NCI-H2227 treated with DMSO at 0.1 percent for 48 hours (cell line): ENCODE results near the gene MED8.

ENCODE experiments used
- DNase-seq: peaks from one replicate; lab custom pipeline; 2025; lab: John Stamatoyannopoulos, UW

Gene MED8

DNA sequence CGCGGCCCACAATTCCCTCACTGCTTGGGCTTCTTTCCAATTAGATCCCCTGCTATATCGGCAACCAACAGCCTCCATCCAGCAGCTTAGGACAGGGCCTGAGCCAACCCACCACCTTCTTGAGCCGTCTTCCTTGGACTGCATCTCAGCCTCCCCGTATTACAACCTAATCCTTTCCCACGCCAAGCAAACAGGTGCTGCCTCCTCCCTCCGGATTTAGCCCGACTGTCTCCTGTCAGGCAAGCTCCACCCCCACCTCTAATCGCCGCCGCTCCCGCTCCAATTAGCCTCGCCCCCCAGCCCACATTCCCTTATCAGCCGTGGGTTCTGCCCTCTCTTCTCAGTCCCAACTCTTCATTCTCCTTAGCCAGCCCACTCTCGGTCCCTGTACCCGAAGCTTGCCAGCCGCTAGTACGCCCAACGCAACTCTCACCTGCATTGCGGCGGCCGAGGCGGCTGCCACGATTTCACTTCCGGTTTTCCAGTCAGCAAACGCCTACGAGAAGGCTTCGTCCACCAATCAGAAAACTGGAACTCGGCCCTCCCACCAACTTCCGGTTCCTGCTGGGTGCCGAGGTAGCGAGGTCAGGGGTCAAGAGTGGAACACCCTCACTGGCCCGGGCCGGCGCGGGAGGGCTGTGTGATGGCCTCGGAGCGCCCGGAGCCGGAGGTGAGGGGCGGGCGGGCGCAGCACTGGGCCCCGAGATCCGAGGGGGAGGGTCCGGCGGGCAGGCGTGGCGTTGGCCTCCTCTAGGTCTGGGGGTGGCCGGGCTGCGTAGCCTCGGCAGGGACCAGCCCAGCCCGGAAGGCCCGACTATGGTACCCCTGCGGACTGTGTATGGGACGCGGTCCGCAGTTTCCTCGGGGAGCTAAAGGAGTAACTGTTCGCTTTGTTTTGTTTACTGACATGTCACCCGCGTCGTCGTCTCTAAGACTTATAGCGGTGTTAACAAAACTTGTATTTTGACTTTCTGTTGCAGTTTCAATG lies at the start of gene MED8, which contains the start of gene SZT2:
Gene MED8, minus strand, starts transcription at position 475 of the 988 bp plus-strand sequence. Its CDS starts 36 bp downstream, at position 439.
Gene SZT2, plus strand, starts transcription at position 574 of the 988 bp plus-strand sequence. Its CDS starts 70 bp downstream, at position 644.
- DNase-seq = peak; percentile 89

- DNase-seq = no peak
Measured at GRCh38 chr1:43438953-43439581, 49.5 kb upstream of the MED8 start.

GRCh38 chr1:43438576-43438952 lies 49.0 kb upstream of the MED8 start:
- DNase-seq = no peak

- DNase-seq = no peak
Measured at GRCh38 chr1:43438006-43438405, 48.4 kb upstream of the MED8 start.

- no peak for DNase-seq
Measured at GRCh38 chr1:43437031-43437973, 47.7 kb upstream of the MED8 start.

DNA sequence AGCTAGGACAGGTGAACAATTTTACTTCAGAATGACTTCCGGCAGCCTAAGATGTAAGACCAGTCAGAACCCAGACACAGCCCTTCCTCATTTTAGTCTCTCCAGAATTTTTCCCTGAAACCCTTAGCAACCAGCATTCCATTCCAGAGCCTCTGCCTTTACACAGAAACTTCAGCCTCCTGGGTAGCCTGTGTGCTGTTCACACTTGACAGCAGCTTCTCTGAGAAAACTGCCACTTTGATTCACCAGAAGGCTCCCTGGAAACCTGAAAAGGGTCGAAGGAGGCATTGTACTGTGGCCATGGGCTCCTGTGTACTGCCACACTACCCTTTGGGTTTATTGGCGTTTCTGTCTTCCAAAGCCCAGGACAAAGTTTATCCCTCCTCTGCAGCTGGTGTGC lies 46.8 kb upstream of the MED8 start:
- DNase-seq = no peak

- DNase-seq = no peak
Measured at GRCh38 chr1:43435146-43436145, 45.8 kb upstream of the MED8 start.

GRCh38 chr1:43434256-43434655 lies 44.7 kb upstream of the MED8 start:
- DNase-seq = no peak

GRCh38 chr1:43432907-43433306 lies 43.3 kb upstream of the MED8 start:
- no peak for DNase-seq

DNA sequence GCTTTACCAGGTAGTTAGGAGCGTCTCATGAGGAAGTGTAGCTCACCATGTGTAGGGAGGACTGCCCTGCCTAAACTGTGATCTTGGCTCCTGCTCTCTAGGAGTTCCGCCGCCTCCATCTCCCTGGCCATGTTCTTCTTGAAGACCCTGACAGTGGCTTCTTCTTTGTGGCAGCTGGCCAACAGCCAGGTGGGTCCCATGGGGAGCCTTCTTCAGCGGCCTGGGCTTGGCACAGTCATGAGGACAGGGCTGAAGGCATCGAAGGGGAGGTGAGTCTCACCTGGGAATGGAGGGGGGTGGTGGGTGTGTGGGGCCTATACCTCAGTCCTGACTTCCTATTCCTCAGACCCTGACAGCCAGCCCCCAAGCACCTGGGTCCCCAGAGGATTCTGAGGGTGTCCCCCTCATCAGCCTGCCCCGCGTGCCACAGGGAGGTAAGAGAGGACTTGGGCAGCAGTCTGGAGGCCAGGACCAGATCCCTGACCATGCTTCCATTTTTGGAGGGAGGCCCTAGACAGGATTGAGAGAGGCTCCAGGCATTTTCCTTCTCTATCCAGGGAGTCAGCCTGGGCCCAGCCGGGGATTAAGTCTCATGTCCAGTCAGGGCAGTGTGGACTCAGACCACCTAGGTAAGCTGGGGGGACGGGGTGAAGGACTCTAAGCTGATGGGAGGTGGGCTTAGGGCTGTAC lies 42.7 kb upstream of the MED8 start:
- no peak for DNase-seq

GRCh38 chr1:43431676-43432075 lies 42.1 kb upstream of the MED8 start:
- no peak for DNase-seq

- no peak for DNase-seq
Measured at GRCh38 chr1:43430831-43431230, 41.2 kb upstream of the MED8 start.

DNA sequence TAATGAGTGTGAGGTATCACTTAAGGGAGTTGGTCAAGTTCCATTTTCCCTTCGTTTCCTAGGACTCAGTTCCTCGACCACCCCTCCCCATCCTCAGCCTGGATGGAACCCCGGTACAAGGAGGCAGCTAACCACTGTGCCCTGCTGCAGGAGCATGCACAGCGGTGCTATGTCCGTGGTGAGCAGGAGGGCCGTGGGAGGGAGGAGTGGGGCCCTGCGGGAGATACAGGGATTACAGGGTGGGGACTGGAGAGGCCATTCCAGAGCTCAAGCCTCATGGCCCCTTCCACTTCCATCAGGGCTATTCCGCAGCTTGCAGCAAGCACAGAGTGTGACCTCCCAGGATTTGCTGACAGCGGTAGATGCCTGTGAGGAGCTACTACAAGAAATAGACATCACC lies 38.3 kb upstream of the MED8 start:
- no peak for DNase-seq

DNA sequence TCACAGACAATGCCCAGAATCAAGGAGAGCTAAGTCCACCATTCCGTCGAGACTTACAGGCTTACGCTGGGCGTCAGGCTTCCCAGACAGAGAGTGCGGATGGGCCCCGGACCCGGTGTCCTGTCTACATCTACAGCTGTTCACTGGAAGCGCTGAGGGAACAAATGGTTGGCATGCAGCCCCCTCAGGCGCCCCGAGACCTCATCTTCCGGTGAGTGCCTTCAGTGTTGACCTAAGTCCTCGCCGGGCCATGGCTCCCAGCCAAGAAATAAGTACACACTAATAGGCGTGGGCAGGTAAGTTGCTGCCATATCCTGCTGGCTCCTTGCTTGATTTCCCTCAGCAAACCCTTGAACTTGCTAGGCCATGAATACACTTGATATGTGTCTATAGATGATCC lies 37.9 kb upstream of the MED8 start:
- DNase-seq = no peak

DNA sequence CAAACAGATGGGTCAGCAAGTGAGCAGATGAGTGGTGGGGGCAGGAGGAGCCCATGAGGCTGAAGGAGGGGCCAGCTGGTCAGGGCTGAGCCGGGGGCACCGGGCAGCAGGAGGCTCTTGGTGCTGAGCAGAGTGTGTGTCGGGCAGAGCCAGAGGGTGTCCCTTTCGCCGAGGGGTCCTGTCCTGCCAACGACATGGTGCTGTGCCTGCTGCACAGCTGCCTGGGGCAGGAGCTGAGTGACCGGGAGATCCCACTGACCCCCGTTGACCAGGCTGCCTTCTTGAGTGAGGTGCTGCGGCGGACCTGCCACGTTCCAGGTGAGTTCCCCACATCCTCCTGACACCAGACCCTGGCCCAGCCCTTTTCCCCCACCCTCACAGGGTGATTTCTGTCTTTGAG lies 36.6 kb upstream of the MED8 start:
- DNase-seq = no peak

- no peak for DNase-seq
Measured at GRCh38 chr1:43425045-43425444, 35.4 kb upstream of the MED8 start.

GRCh38 chr1:43423672-43424550 lies 34.3 kb upstream of the MED8 start:
- no peak for DNase-seq

GRCh38 chr1:43422995-43423671 lies 33.5 kb upstream of the MED8 start:
- DNase-seq = no peak
